ENCODE data around the gene CPLANE1. TPM values are rescaled to one million over a fixed set of nuclear protein-coding genes. Genes with fewer than 3 reads are reported as not detected.

The CPLANE1 gene
- total and polyA plus RNA-seq, 3 experiments from 2014 or later, result 1.3 to 9.3 (median 8.2) TPM

DNA sequence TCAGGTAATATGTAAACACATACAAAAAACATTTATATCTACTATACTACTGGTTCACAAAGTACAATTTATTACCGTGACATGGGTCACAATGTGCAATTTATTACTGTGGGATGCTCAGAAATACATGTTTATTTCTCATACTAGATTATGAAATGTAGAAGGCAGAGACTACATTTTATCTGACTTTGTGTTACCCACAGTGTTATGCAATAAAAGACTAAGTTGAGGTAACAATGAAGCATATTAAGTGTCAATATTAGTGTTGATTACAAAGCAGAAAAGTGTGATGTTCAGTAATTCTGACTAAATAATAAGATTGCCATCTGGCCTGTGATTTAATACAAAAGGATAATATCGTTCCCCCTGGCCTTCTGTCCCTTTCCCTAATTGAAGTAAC is 42.4 kb downstream of the CPLANE1 start:
- DNase-seq, result no peak
- H3K4me3 ChIP-seq (ENCODE audit: low read length), result no peak overlapping the region
- H3K4me1 ChIP-seq (ENCODE audit: insufficient read depth, low read length), result no peaks in the 10 kb centered on the region
- H3K4me1 Mint-ChIP-seq, result peaks cover 0 to 5% (median 0%) of the 10 kb centered on the region in 3 donors
- no peak overlapping the region for H3K27ac Mint-ChIP-seq
- no peaks in the 10 kb centered on the region for H3K9me3 Mint-ChIP-seq
- no peaks in the 10 kb centered on the region for H3K36me3 ChIP-seq (ENCODE audit: insufficient read depth, low read length)
- CTCF ChIA-PET, result no interaction called here
- no peak overlapping the region for H3K4me3 Mint-ChIP-seq
- no peaks in the 10 kb centered on the region for H3K27me3 ChIP-seq (ENCODE audit: insufficient read depth, low read length, poor library complexity, severe bottlenecking)
- H3K9me3 ChIP-seq (ENCODE audit: low read length), result no peaks in the 10 kb centered on the region
- H3K27me3 Mint-ChIP-seq, result no peaks in the 10 kb centered on the region
- POLR2A ChIA-PET, result no interaction called here
- H3K27ac ChIP-seq (ENCODE audit: low read depth, low read length), result no peak overlapping the region
- H3K36me3 Mint-ChIP-seq, result peaks cover 2 to 31% (median 21%) of the 10 kb centered on the region in 3 donors

DNA sequence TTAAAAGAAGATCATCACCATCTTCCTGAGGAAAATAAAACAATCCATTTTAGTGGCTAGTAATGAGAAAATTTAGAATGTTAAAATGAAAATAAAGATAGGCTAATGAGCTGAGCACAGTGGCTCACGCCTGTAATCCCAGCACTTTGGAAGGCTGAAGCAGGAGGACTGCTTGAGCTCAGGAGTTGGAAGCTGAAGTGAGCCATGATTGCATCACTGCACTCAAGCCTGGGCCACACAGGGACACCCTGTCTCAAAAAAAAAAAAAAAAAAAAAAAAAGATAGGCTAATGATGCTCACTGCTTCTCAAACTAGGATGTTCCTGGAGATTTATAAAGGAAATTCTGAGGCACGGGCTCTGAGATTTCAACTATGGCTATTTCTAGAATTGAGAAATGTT is 50.3 kb downstream of the CPLANE1 start:
- H3K9me3 Mint-ChIP-seq, result no peaks in the 10 kb centered on the region
- ChIA-PET CTCF (interaction anchor here (1.3 to 1.8 kb wide), 2 partner anchors 10 to 15 kb away, joined by 4 read pairs; no protein-coding TSS in a partner anchor), POLR2A (interaction anchor here (1.1 kb wide), 2 partner anchors 10 to 180 kb away, joined by 3 to 7 read pairs; partner anchors contain the start of gene WDR70)
- Histone ChIP-seq H3K4me1 (ENCODE audit: insufficient read depth, low read length) (peaks cover 11% of the 10 kb centered on the region), H3K36me3 (ENCODE audit: insufficient read depth, low read length) (no peaks in the 10 kb centered on the region), H3K27me3 (ENCODE audit: insufficient read depth, low read length, poor library complexity, severe bottlenecking) (no peaks in the 10 kb centered on the region), H3K4me3 (ENCODE audit: low read length) (no peak overlapping the region), H3K9me3 (ENCODE audit: low read length) (no peaks in the 10 kb centered on the region), H3K27ac (ENCODE audit: low read depth, low read length) (no peak overlapping the region)
- H3K4me1 Mint-ChIP-seq, result peaks cover 19 to 26% (median 21%) of the 10 kb centered on the region in 3 donors
- H3K27me3 Mint-ChIP-seq, result no peaks in the 10 kb centered on the region
- H3K4me3 Mint-ChIP-seq, result peak overlapping the region in 6 of 7 donors; percentile 23 to 91 (median 66)
- peaks cover 0 to 24% (median 3%) of the 10 kb centered on the region in 3 donors for H3K36me3 Mint-ChIP-seq
- H3K27ac Mint-ChIP-seq, result peak overlapping the region in 4 of 8 donors; percentile 27 to 93 (median 72)
- no peak for DNase-seq

DNA sequence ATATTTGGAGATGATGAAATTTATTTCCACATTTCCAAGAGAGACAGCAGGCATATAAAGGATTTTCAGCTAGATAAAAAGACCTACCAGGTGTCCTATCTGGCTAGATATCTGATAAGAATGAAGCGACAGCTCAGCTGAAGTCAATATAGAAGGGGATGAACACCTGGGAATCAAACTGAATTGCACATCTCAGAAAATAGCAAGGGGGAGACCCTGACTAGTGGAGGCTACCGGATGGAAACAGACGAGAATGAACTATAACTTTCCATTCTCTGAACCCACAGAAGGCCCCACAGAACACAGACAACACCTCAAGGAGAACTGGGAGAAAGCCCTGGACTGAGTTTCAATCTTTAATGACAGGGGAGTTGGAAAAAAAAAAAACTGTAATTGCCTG is 51.1 kb downstream of the CPLANE1 start:
- H3K4me1 Mint-ChIP-seq, result peaks cover 19 to 26% (median 21%) of the 10 kb centered on the region in 3 donors
- no peaks in the 10 kb centered on the region for H3K27me3 Mint-ChIP-seq
- H3K36me3 Mint-ChIP-seq, result peaks cover 0 to 25% (median 2%) of the 10 kb centered on the region in 3 donors
- no peaks in the 10 kb centered on the region for H3K9me3 Mint-ChIP-seq
- H3K27ac Mint-ChIP-seq, result peak overlapping the region; percentile 83 to 96 (median 92)
- POLR2A ChIA-PET, result interaction anchor here (1.1 kb wide), 1 partner anchor 181 kb away, joined by 3 read pairs; the partner anchor contains the start of gene WDR70
- H3K27me3 ChIP-seq (ENCODE audit: insufficient read depth, low read length, poor library complexity, severe bottlenecking), result no peaks in the 10 kb centered on the region
- H3K4me3 ChIP-seq (ENCODE audit: low read length), result peak overlapping the region; percentile 38
- H3K4me3 Mint-ChIP-seq, result peak overlapping the region; percentile 82 to 91 (median 84)
- H3K27ac ChIP-seq (ENCODE audit: low read depth, low read length), result no peak overlapping the region
- peaks cover 11% of the 10 kb centered on the region for H3K4me1 ChIP-seq (ENCODE audit: insufficient read depth, low read length)
- H3K36me3 ChIP-seq (ENCODE audit: insufficient read depth, low read length), result no peaks in the 10 kb centered on the region
- H3K9me3 ChIP-seq (ENCODE audit: low read length), result no peaks in the 10 kb centered on the region
- CTCF ChIA-PET, result interaction anchor here (1.3 to 1.8 kb wide), 2 partner anchors 11 to 16 kb away, joined by 4 read pairs; no protein-coding TSS in a partner anchor
- no peak for DNase-seq

DNA sequence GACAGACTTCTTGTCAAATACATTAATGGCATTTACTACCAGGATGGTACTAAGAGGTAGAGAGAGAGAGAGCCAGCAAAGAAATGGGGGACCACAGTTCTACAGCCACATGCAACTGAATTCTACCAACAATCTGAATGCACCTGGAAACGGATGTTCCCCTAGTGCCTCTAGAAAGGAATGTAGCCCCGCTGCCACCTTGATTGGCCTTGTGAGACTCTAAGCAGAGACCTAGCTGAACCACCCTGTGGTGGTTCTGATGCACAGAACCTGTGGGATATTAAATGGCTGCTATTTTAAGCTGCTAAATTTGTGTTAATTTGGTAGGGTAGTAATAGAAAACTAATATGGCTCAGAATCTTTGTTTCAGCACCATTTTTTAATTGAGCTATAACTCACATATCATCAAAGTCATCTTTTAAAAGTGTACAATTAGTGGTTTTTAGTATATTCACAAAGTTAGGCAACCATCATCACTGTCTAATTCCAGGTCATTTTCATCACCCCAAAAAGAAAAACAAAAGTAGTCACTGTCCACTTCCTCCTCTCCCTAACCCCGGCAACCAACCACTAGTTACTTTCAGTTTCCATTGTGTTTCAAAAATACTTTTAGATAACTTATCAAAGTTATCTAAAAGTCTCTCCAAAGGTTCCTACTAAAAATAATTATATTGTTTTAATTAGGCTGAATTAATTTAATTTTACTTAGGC is 51.7 kb downstream of the CPLANE1 start:
- no peak overlapping the region for H3K27ac ChIP-seq (ENCODE audit: low read depth, low read length)
- ChIA-PET POLR2A (interaction anchor here (1.1 kb wide), 1 partner anchor 181 kb away, joined by 3 read pairs; the partner anchor contains the start of gene WDR70), CTCF (interaction anchor here (1.8 kb wide), 1 partner anchor 17 kb away, joined by 4 read pairs; no protein-coding TSS in a partner anchor)
- H3K4me3 Mint-ChIP-seq, result peak overlapping the region; percentile 82 to 91 (median 84)
- H3K9me3 Mint-ChIP-seq, result no peaks in the 10 kb centered on the region
- peak overlapping the region; percentile 38 for H3K4me3 ChIP-seq (ENCODE audit: low read length)
- peak overlapping the region; percentile 83 to 96 (median 92) for H3K27ac Mint-ChIP-seq
- H3K4me1 Mint-ChIP-seq, result peaks cover 19 to 26% (median 21%) of the 10 kb centered on the region in 3 donors
- no peaks in the 10 kb centered on the region for H3K27me3 Mint-ChIP-seq
- H3K36me3 ChIP-seq (ENCODE audit: insufficient read depth, low read length), result no peaks in the 10 kb centered on the region
- DNase-seq, result peak in 1 of 5 donors; percentile 16
- peaks cover 0 to 27% (median 2%) of the 10 kb centered on the region in 3 donors for H3K36me3 Mint-ChIP-seq
- no peaks in the 10 kb centered on the region for H3K9me3 ChIP-seq (ENCODE audit: low read length)
- peaks cover 11% of the 10 kb centered on the region for H3K4me1 ChIP-seq (ENCODE audit: insufficient read depth, low read length)
- no peaks in the 10 kb centered on the region for H3K27me3 ChIP-seq (ENCODE audit: insufficient read depth, low read length, poor library complexity, severe bottlenecking)

DNA sequence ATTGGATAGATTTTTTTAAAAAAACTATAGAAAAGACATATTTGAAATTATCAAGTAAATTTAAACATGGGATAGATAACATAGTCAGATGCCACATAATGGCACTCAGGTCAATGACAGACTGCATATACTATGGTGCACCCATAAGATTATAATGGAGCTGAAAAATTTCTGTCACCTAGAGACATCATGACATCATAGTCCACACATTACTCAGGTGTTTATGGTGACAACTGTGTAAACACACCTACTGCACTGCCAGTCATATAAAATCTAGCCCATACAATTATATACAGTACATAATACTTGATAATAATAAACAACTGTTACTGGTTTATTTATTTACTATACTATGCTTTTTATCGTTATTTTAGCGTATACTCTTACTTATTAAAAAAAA is 58.6 kb downstream of the CPLANE1 start:
- H3K27me3 Mint-ChIP-seq, result no peaks in the 10 kb centered on the region
- no peak for DNase-seq
- no peaks in the 10 kb centered on the region for H3K4me1 ChIP-seq (ENCODE audit: insufficient read depth, low read length)
- POLR2A ChIA-PET, result no interaction called here
- no peaks in the 10 kb centered on the region for H3K9me3 ChIP-seq (ENCODE audit: low read length)
- H3K9me3 Mint-ChIP-seq, result no peaks in the 10 kb centered on the region
- H3K27ac Mint-ChIP-seq, result no peak overlapping the region
- CTCF ChIA-PET, result no interaction called here
- no peak overlapping the region for H3K4me3 Mint-ChIP-seq
- H3K27ac ChIP-seq (ENCODE audit: low read depth, low read length), result no peak overlapping the region
- H3K36me3 ChIP-seq (ENCODE audit: insufficient read depth, low read length), result no peaks in the 10 kb centered on the region
- no peak overlapping the region for H3K4me3 ChIP-seq (ENCODE audit: low read length)
- H3K4me1 Mint-ChIP-seq, result no peaks in the 10 kb centered on the region
- no peaks in the 10 kb centered on the region for H3K27me3 ChIP-seq (ENCODE audit: insufficient read depth, low read length, poor library complexity, severe bottlenecking)
- peaks cover 4 to 22% (median 7%) of the 10 kb centered on the region in 3 donors for H3K36me3 Mint-ChIP-seq

DNA sequence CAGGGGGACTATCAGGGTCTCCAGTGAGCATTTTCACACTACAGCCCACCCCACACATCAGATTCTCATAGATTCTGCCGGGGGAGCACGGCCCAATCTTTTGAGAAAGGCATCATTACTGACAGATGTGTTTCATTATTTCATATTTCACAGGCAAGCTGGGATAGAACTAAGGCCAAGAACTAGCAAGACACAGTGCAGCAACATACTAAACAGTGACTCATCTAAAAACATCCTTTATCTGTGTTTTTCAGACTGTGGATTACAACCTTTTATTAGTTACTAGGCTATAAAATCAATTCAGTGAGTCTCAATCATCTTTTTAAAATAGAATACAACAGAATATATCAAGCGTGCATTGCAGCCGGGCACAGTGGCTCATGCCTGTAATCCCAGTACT is 59.8 kb downstream of the CPLANE1 start:
- Mint-ChIP-seq H3K4me1 (no peaks in the 10 kb centered on the region), H3K9me3 (no peaks in the 10 kb centered on the region), H3K27me3 (no peaks in the 10 kb centered on the region), H3K36me3 (peaks cover 4 to 24% (median 6%) of the 10 kb centered on the region in 3 donors), H3K27ac (no peak overlapping the region), H3K4me3 (no peak overlapping the region)
- Histone ChIP-seq H3K4me1 (ENCODE audit: insufficient read depth, low read length) (no peaks in the 10 kb centered on the region), H3K27ac (ENCODE audit: low read depth, low read length) (no peak overlapping the region), H3K36me3 (ENCODE audit: insufficient read depth, low read length) (no peaks in the 10 kb centered on the region), H3K4me3 (ENCODE audit: low read length) (no peak overlapping the region), H3K27me3 (ENCODE audit: insufficient read depth, low read length, poor library complexity, severe bottlenecking) (no peaks in the 10 kb centered on the region), H3K9me3 (ENCODE audit: low read length) (no peaks in the 10 kb centered on the region)
- DNase-seq, result no peak
- ChIA-PET CTCF (no interaction called here), POLR2A (no interaction called here)

DNA sequence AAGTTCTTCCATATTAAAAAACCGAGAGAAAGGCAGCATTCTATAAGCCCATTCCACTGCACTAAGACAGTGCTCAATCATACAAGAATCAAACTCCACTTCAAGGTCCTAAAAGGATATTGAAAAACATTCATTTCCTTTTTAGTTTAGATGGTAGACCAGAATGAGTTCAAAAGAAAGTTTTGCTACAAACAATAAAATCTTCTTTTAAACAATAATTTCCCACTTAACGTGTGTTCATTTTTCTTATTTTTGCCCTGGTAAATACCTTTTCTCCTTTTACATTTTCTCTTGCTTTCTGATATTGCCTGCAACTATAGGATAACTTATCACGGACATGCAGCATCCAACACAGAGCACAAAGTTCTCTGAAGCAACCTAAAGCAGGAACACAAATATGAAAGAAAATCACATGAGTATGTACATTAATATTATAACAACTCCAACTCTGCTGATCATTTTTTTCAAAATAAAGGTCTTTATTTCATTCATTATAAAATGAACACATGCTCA is 61.7 kb downstream of the CPLANE1 start:
- no peaks in the 10 kb centered on the region for H3K4me1 ChIP-seq (ENCODE audit: insufficient read depth, low read length)
- H3K27me3 ChIP-seq (ENCODE audit: insufficient read depth, low read length, poor library complexity, severe bottlenecking), result no peaks in the 10 kb centered on the region
- H3K27ac ChIP-seq (ENCODE audit: low read depth, low read length), result no peak overlapping the region
- H3K27me3 Mint-ChIP-seq, result no peaks in the 10 kb centered on the region
- no peak overlapping the region for H3K4me3 ChIP-seq (ENCODE audit: low read length)
- H3K4me1 Mint-ChIP-seq, result no peaks in the 10 kb centered on the region
- H3K36me3 Mint-ChIP-seq, result peaks cover 4 to 31% (median 11%) of the 10 kb centered on the region in 3 donors
- H3K36me3 ChIP-seq (ENCODE audit: insufficient read depth, low read length), result no peaks in the 10 kb centered on the region
- H3K4me3 Mint-ChIP-seq, result peak overlapping the region in 1 of 7 donors; percentile 13
- POLR2A ChIA-PET, result no interaction called here
- no peaks in the 10 kb centered on the region for H3K9me3 ChIP-seq (ENCODE audit: low read length)
- H3K9me3 Mint-ChIP-seq, result no peaks in the 10 kb centered on the region
- no peak overlapping the region for H3K27ac Mint-ChIP-seq
- no peak for DNase-seq
- CTCF ChIA-PET, result no interaction called here

DNA sequence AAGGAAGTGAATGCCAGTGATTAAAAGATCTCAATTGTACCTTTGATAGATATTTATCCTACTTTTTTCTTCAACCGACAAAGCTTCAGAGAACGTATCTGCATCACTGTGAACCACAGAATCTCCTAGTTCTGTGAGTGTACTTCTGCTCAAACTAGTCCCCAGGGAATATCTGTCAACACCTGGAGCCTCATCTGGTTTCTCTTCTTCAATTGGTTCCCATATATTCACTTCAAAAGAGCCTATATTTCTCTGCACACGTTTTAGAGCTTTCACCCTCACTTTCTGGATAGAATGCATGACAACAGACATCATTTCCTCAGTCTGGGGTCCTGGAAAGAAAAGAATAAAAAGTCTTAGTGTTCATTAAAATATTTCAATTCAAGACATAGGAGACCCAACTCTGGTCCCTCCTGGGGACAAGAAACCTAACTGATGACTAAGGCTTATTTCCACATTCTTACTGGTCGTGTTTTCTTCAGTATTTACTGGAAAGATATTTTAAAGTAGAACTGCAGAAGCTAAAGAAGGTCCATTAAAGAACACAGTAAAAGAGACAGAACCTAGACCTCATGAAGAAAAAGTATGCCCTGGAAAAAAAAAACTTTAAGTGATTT is 64.3 kb downstream of the CPLANE1 start:
- POLR2A ChIA-PET, result no interaction called here
- Histone ChIP-seq H3K27ac (ENCODE audit: low read depth, low read length) (no peak overlapping the region), H3K27me3 (ENCODE audit: insufficient read depth, low read length, poor library complexity, severe bottlenecking) (no peaks in the 10 kb centered on the region)

More for the DNA sequence above, 64.3 kb downstream of the CPLANE1 start:
- Histone ChIP-seq H3K4me3 (ENCODE audit: low read length) (no peak overlapping the region), H3K4me1 (ENCODE audit: insufficient read depth, low read length) (no peaks in the 10 kb centered on the region), H3K9me3 (ENCODE audit: low read length) (no peaks in the 10 kb centered on the region), H3K36me3 (ENCODE audit: insufficient read depth, low read length) (no peaks in the 10 kb centered on the region)
- Mint-ChIP-seq H3K27ac (peak overlapping the region in 1 of 8 donors; percentile 50), H3K4me1 (no peaks in the 10 kb centered on the region), H3K9me3 (no peaks in the 10 kb centered on the region), H3K4me3 (no peak overlapping the region), H3K36me3 (peaks cover 4 to 35% (median 12%) of the 10 kb centered on the region in 3 donors), H3K27me3 (no peaks in the 10 kb centered on the region)
- DNase-seq, result no peak
- CTCF ChIA-PET, result no interaction called here
